ENCODE data around the gene TSFM. TPM values are rescaled to one million over a fixed set of nuclear protein-coding genes. Genes with fewer than 3 reads are reported as not detected.

TSFM gene
- total RNA-seq, 3 donors from 2014 or later: 65.0 to 78.5 (median 74.5) TPM

- ATAC-seq: no peak
- Mint-ChIP-seq H3K4me1 (ENCODE audit: low read depth) (peaks cover 52% of the 10 kb centered on the region), H3K36me3 (ENCODE audit: insufficient read depth) (peaks cover 12% of the 10 kb centered on the region)
Observed at GRCh38 chr12:57830393-57830792, 47.8 kb downstream of the TSFM start.

GRCh38 chr12:57832966-57833365 lies 50.4 kb downstream of the TSFM start:
- DNase-seq (no peak), ATAC-seq (no peak)
- H3K36me3 Mint-ChIP-seq (ENCODE audit: insufficient read depth): peaks cover 4% of the 10 kb centered on the region
- no peak overlapping the region for H3K4me3 Mint-ChIP-seq
- no peaks in the 10 kb centered on the region for H3K9me3 Mint-ChIP-seq
- peaks cover 76% of the 10 kb centered on the region for H3K4me1 Mint-ChIP-seq (ENCODE audit: low read depth)
- no peaks in the 10 kb centered on the region for H3K27me3 Mint-ChIP-seq (ENCODE audit: low read depth)

More at GRCh38 chr12:57830393-57830792, 47.8 kb downstream of the TSFM start:
- Mint-ChIP-seq H3K4me3 (no peak overlapping the region), H3K9me3 (no peaks in the 10 kb centered on the region), H3K27me3 (ENCODE audit: low read depth) (no peaks in the 10 kb centered on the region)
- no peak for DNase-seq

- H3K9me3 Mint-ChIP-seq: no peaks in the 10 kb centered on the region
- H3K27me3 Mint-ChIP-seq (ENCODE audit: low read depth): no peaks in the 10 kb centered on the region
- no peak overlapping the region for H3K4me3 Mint-ChIP-seq
- DNase-seq: no peak
- peaks cover under 1% of the 10 kb centered on the region for H3K36me3 Mint-ChIP-seq (ENCODE audit: insufficient read depth)
- ATAC-seq: no peak
- peaks cover 83% of the 10 kb centered on the region for H3K4me1 Mint-ChIP-seq (ENCODE audit: low read depth)
Observed at GRCh38 chr12:57833672-57834071, 51.1 kb downstream of the TSFM start.

GRCh38 chr12:57834086-57834876 lies 51.7 kb downstream of the TSFM start:
- no peak for DNase-seq
- H3K4me3 Mint-ChIP-seq: no peak overlapping the region
- ATAC-seq: no peak
- H3K4me1 Mint-ChIP-seq (ENCODE audit: low read depth): peaks cover 85% of the 10 kb centered on the region
- no peaks in the 10 kb centered on the region for H3K9me3 Mint-ChIP-seq
- no peaks in the 10 kb centered on the region for H3K36me3 Mint-ChIP-seq (ENCODE audit: insufficient read depth)
- no peaks in the 10 kb centered on the region for H3K27me3 Mint-ChIP-seq (ENCODE audit: low read depth)

GRCh38 chr12:57835366-57836288 lies 53.0 kb downstream of the TSFM start:
- peak overlapping the region; percentile 48 for H3K4me3 Mint-ChIP-seq
- DNase-seq (no peak), ATAC-seq (no peak)
- H3K4me1 Mint-ChIP-seq (ENCODE audit: low read depth): peaks cover 87% of the 10 kb centered on the region
- H3K27me3 Mint-ChIP-seq (ENCODE audit: low read depth): no peaks in the 10 kb centered on the region
- H3K36me3 Mint-ChIP-seq (ENCODE audit: insufficient read depth): no peaks in the 10 kb centered on the region
- H3K9me3 Mint-ChIP-seq: no peaks in the 10 kb centered on the region

- H3K4me3 Mint-ChIP-seq: peak overlapping the region; percentile 48
- ATAC-seq (peak; percentile 9 to 25), DNase-seq (no peak)
- no peaks in the 10 kb centered on the region for H3K9me3 Mint-ChIP-seq
- H3K36me3 Mint-ChIP-seq (ENCODE audit: insufficient read depth): no peaks in the 10 kb centered on the region
- H3K27me3 Mint-ChIP-seq (ENCODE audit: low read depth): no peaks in the 10 kb centered on the region
- peaks cover 94% of the 10 kb centered on the region for H3K4me1 Mint-ChIP-seq (ENCODE audit: low read depth)
Observed at GRCh38 chr12:57836442-57837375, 54.1 kb downstream of the TSFM start.

GRCh38 chr12:57837864-57838562 lies 55.4 kb downstream of the TSFM start:
- Mint-ChIP-seq H3K9me3 (no peaks in the 10 kb centered on the region), H3K27me3 (ENCODE audit: low read depth) (no peaks in the 10 kb centered on the region), H3K36me3 (ENCODE audit: insufficient read depth) (no peaks in the 10 kb centered on the region), H3K4me1 (ENCODE audit: low read depth) (peaks cover 96% of the 10 kb centered on the region), H3K4me3 (no peak overlapping the region)
- DNase-seq: no peak
- peak; percentile 25 to 30 for ATAC-seq

- no peak for DNase-seq
- Mint-ChIP-seq H3K36me3 (ENCODE audit: insufficient read depth) (no peaks in the 10 kb centered on the region), H3K4me1 (ENCODE audit: low read depth) (peaks cover 96% of the 10 kb centered on the region), H3K9me3 (no peaks in the 10 kb centered on the region), H3K27me3 (ENCODE audit: low read depth) (no peaks in the 10 kb centered on the region), H3K4me3 (peak overlapping the region; percentile 16)
- ATAC-seq: peak; percentile 51 to 56
Observed at GRCh38 chr12:57838594-57839302, 56.2 kb downstream of the TSFM start.

GRCh38 chr12:57839996-57840395 lies 57.4 kb downstream of the TSFM start:
- Mint-ChIP-seq H3K27me3 (ENCODE audit: low read depth) (no peaks in the 10 kb centered on the region), H3K4me1 (ENCODE audit: low read depth) (peaks cover 95% of the 10 kb centered on the region), H3K4me3 (peak overlapping the region; percentile 16), H3K36me3 (ENCODE audit: insufficient read depth) (no peaks in the 10 kb centered on the region), H3K9me3 (no peaks in the 10 kb centered on the region)
- ATAC-seq: no peak
- no peak for DNase-seq

GRCh38 chr12:57840726-57841125 lies 58.1 kb downstream of the TSFM start:
- H3K4me3 Mint-ChIP-seq: no peak overlapping the region
- H3K36me3 Mint-ChIP-seq (ENCODE audit: insufficient read depth): no peaks in the 10 kb centered on the region

GRCh38 chr12:57841445-57841844 lies 58.9 kb downstream of the TSFM start:
- Mint-ChIP-seq H3K27me3 (ENCODE audit: low read depth) (no peaks in the 10 kb centered on the region), H3K36me3 (ENCODE audit: insufficient read depth) (no peaks in the 10 kb centered on the region), H3K9me3 (no peaks in the 10 kb centered on the region), H3K4me1 (ENCODE audit: low read depth) (peaks cover 80% of the 10 kb centered on the region), H3K4me3 (peak overlapping the region; percentile 2)
- no peak for ATAC-seq
- no peak for DNase-seq

More at GRCh38 chr12:57840726-57841125, 58.1 kb downstream of the TSFM start:
- no peak for ATAC-seq
- no peak for DNase-seq
- H3K27me3 Mint-ChIP-seq (ENCODE audit: low read depth): no peaks in the 10 kb centered on the region
- no peaks in the 10 kb centered on the region for H3K9me3 Mint-ChIP-seq
- peaks cover 87% of the 10 kb centered on the region for H3K4me1 Mint-ChIP-seq (ENCODE audit: low read depth)

GRCh38 chr12:57842342-57843294 lies 60.0 kb downstream of the TSFM start:
- ATAC-seq: peak; percentile 12 to 28
- Mint-ChIP-seq H3K36me3 (ENCODE audit: insufficient read depth) (no peaks in the 10 kb centered on the region), H3K4me3 (peak overlapping the region; percentile 84), H3K9me3 (no peaks in the 10 kb centered on the region), H3K4me1 (ENCODE audit: low read depth) (peaks cover 74% of the 10 kb centered on the region), H3K27me3 (ENCODE audit: low read depth) (no peaks in the 10 kb centered on the region)
- DNase-seq: peak; percentile 27
